Measurements from ENCODE around the gene TRA2B. TPM values are rescaled to one million over a fixed set of nuclear protein-coding genes. Genes with fewer than 3 reads are reported as not detected.
A peak's percentile ranks its signal among the peaks of the same experiment; 100 is the strongest.

The TRA2B gene
- total RNA-seq, 1 experiment from 2014 or later = 238 TPM

DNA sequence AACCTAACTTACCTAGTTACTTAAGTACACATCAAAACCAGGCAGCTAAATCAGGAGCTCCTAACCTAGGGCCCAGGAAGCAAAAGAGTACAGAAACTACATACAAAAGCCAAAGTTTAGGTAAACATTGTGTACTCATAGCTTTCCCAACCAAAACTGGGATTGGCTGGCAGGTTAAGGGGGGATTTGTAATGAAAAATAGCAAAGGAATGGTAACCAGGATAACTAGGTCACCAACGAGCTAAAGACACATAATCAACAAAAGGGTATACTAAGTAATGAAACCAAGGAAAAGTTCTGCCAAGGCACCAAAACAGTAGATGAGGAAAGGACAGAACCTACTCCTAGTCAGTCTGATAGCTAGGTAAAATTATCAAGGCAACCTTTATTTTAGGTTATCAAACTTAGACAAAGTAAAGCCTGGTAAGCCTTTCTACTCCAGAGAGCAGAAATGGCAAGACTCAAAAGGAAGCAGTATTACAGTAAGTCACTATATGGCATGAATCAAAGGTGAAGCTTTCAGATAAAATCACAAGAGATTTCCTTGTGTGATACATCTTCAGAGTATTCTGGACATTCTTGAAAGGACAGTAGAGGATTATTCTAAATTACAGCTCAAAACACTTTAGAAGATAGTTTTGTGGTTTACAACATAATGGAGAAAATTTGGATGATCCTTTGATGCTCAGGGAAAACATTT lies 10.2 kb downstream of the TRA2B start:
- H3K27me3 Mint-ChIP-seq (ENCODE audit: unreplicated experiment) = no peaks in the 10 kb centered on the region
- no peak for DNase-seq
- no TSS peak for BruUV-seq (replicated peaks)
- CTCF ChIA-PET = interaction anchor here (0.5 to 2.5 kb wide), 10 partner anchors 9 to 501 kb away, joined by 3 to 13 read pairs (median 4); no protein-coding TSS in a partner anchor
- intact Hi-C loops (cut with micrococcal nuclease; ENCODE audit: unreplicated experiment) = loop anchor here (5.0 kb wide), 2 partner anchors 195 to 265 kb away; no protein-coding TSS in a partner anchor
- H3K4me1 Mint-ChIP-seq (ENCODE audit: low read depth, unreplicated experiment) = peaks cover 93% of the 10 kb centered on the region
- H3K36me3 Mint-ChIP-seq (ENCODE audit: insufficient read depth, unreplicated experiment) = peaks cover 95% of the 10 kb centered on the region
- TF ChIP-seq, protein P1, sequence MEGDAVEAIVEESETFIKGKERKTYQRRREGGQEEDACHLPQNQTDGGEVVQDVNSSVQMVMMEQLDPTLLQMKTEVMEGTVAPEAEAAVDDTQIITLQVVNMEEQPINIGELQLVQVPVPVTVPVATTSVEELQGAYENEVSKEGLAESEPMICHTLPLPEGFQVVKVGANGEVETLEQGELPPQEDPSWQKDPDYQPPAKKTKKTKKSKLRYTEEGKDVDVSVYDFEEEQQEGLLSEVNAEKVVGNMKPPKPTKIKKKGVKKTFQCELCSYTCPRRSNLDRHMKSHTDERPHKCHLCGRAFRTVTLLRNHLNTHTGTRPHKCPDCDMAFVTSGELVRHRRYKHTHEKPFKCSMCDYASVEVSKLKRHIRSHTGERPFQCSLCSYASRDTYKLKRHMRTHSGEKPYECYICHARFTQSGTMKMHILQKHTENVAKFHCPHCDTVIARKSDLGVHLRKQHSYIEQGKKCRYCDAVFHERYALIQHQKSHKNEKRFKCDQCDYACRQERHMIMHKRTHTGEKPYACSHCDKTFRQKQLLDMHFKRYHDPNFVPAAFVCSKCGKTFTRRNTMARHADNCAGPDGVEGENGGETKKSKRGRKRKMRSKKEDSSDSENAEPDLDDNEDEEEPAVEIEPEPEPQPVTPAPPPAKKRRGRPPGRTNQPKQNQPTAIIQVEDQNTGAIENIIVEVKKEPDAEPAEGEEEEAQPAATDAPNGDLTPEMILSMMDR (IDR thresholded peaks at IDR 0.05; ENCODE audit: unreplicated experiment) = no peak
- H3K27ac Mint-ChIP-seq (ENCODE audit: unreplicated experiment) = peak overlapping the region; percentile 41
- no peaks in the 10 kb centered on the region for H3K9me3 Mint-ChIP-seq (ENCODE audit: low read depth, unreplicated experiment)
- peak overlapping the region; percentile 95 for H3K4me3 Mint-ChIP-seq (ENCODE audit: low read depth, unreplicated experiment)

DNA sequence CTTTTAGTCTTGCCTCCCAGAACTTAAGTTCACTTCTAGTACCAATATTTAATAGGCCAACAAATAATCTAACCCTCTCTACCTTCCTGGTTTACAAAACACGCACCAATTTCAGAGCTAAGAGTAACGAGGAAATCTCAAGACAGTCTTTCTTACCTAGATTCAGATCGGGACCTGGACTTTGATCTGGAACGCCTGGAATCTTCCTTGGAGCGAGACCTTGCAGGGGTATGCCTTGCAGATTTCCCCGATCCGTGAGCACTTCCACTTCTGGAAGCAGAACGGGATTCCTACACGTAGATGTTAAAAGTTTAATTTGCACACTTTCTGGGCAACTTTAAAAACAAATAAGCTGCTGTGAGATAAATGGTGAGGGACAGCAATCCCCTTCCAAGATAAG lies 11.4 kb downstream of the TRA2B start:
- Mint-ChIP-seq H3K4me3 (ENCODE audit: low read depth, unreplicated experiment) (peak overlapping the region; percentile 95), H3K27me3 (ENCODE audit: unreplicated experiment) (no peaks in the 10 kb centered on the region), H3K36me3 (ENCODE audit: insufficient read depth, unreplicated experiment) (peaks cover 95% of the 10 kb centered on the region), H3K4me1 (ENCODE audit: low read depth, unreplicated experiment) (peaks cover 81% of the 10 kb centered on the region), H3K27ac (ENCODE audit: unreplicated experiment) (peak overlapping the region; percentile 46), H3K9me3 (ENCODE audit: low read depth, unreplicated experiment) (no peaks in the 10 kb centered on the region)
- intact Hi-C loops (cut with micrococcal nuclease; ENCODE audit: unreplicated experiment) = loop anchor here (5.0 kb wide), 2 partner anchors 194 to 264 kb away; no protein-coding TSS in a partner anchor
- no TSS peak for BruUV-seq (replicated peaks)
- TF ChIP-seq, protein P1 (IDR thresholded peaks at IDR 0.05; ENCODE audit: unreplicated experiment) = no peak
- DNase-seq = no peak
- CTCF ChIA-PET = interaction anchor here (1.7 to 2.5 kb wide), 3 partner anchors 17 to 266 kb away, joined by 6 to 10 read pairs (median 7); no protein-coding TSS in a partner anchor

DNA sequence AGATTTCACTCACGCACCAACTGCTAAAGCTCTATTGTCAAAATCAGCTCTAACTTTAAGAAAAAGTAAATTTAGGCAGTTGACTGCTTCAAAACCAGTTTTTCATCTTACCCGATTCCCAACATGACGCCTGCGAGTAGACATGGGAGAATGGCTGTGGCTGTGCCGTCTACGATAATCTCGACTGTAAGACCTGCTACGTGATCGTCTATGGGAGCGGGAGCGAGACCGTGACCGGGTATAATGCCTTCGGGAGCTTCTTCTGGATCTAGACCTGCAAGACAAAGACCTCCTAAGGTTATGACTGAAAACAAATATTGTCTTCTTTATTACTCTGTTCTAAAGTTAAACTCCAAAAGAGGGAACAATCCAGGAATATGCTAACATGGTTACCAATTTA lies 12.5 kb downstream of the TRA2B start:
- peaks cover 95% of the 10 kb centered on the region for H3K36me3 Mint-ChIP-seq (ENCODE audit: insufficient read depth, unreplicated experiment)
- H3K4me1 Mint-ChIP-seq (ENCODE audit: low read depth, unreplicated experiment) = peaks cover 70% of the 10 kb centered on the region
- peak overlapping the region; percentile 46 for H3K27ac Mint-ChIP-seq (ENCODE audit: unreplicated experiment)
- BruUV-seq (replicated peaks) = no TSS peak
- CTCF ChIA-PET = interaction anchor here (1.3 to 2.1 kb wide), 2 partner anchors 11 to 265 kb away, joined by 5 to 6 read pairs; no protein-coding TSS in a partner anchor
- H3K4me3 Mint-ChIP-seq (ENCODE audit: low read depth, unreplicated experiment) = peak overlapping the region; percentile 95
- TF ChIP-seq, protein P1 (IDR thresholded peaks at IDR 0.05; ENCODE audit: unreplicated experiment) = no peak
- intact Hi-C loops (cut with micrococcal nuclease; ENCODE audit: unreplicated experiment) = loop anchor here (5.0 kb wide), 2 partner anchors 193 to 263 kb away; no protein-coding TSS in a partner anchor
- no peak for DNase-seq
- no peaks in the 10 kb centered on the region for H3K9me3 Mint-ChIP-seq (ENCODE audit: low read depth, unreplicated experiment)
- no peaks in the 10 kb centered on the region for H3K27me3 Mint-ChIP-seq (ENCODE audit: unreplicated experiment)

DNA sequence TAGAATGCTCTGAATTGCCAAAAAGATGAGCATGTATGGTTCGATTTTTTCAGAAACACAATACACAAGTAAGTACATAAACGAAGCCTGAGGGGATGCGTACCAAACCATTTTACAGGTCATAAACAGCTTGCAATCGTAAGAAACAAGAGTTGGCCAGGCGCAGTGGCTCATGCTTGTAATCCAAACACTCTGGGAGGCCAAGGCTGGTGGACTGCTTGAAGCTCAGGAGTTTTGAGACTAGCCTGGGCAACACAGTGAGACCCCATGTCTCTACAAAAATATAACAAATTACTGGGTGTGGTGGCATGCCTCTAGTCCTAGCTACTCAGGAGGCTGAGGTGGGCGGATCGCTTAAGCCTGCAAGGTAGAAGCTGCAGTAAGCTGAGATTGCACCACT lies 13.4 kb downstream of the TRA2B start:
- peaks cover 96% of the 10 kb centered on the region for H3K36me3 Mint-ChIP-seq (ENCODE audit: insufficient read depth, unreplicated experiment)

More for the DNA sequence above, 13.4 kb downstream of the TRA2B start:
- BruUV-seq (replicated peaks) = no TSS peak
- TF ChIP-seq, protein P1 (IDR thresholded peaks at IDR 0.05; ENCODE audit: unreplicated experiment) = no peak
- no peak overlapping the region for H3K27ac Mint-ChIP-seq (ENCODE audit: unreplicated experiment)
- peaks cover 60% of the 10 kb centered on the region for H3K4me1 Mint-ChIP-seq (ENCODE audit: low read depth, unreplicated experiment)
- no peak for DNase-seq
- H3K27me3 Mint-ChIP-seq (ENCODE audit: unreplicated experiment) = no peaks in the 10 kb centered on the region
- intact Hi-C loops (cut with micrococcal nuclease; ENCODE audit: unreplicated experiment) = no loop called here
- CTCF ChIA-PET = interaction anchor here (0.7 to 2.1 kb wide), 4 partner anchors 8 to 264 kb away, joined by 3 to 6 read pairs (median 4); no protein-coding TSS in a partner anchor
- H3K9me3 Mint-ChIP-seq (ENCODE audit: low read depth, unreplicated experiment) = no peaks in the 10 kb centered on the region
- no peak overlapping the region for H3K4me3 Mint-ChIP-seq (ENCODE audit: low read depth, unreplicated experiment)

Data from Calu3 (cell line).